ENCODE data around the gene SAP30BP. TPM values are rescaled to one million over a fixed set of nuclear protein-coding genes. Genes with fewer than 3 reads are reported as not detected.

Gene SAP30BP
- total and polyA plus RNA-seq, 2 of the 8 experiments (the other 6 are each of a cell fraction or from before 2014, with no cell fraction given), result 63.3 to 79.9 TPM

DNA sequence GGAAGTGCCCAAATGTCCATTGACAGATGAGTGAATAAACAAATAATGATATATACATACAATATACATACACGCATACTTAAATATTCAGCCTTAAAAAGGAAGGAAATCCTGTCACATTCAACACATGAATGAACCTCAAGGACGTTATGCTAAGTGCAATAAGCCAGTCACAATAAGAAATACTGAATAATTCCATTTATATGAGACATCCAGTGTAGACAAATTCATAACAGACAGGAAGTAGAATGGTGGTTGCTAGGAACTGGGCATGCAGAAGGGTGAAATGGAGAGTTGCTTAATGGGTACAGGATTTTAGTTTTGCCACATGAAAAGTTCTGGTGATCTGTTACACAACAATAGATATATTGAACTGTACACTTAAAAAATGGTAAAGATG is 45.3 kb downstream of the SAP30BP start:
- ChIA-PET CTCF (ENCODE audit: partially characterized antibody) (interaction anchor here (0.6 to 1.3 kb wide), 4 partner anchors 39 to 80 kb away, joined by 3 to 4 read pairs (median 4); partner anchors contain the start of gene SMIM5), POLR2A (ENCODE audit: partially characterized antibody) (interaction anchor here (1.2 to 1.4 kb wide), 2 partner anchors 26 to 67 kb away, joined by 3 to 6 read pairs; a partner anchor contains a TSS)
- H3K4me2 ChIP-seq (ENCODE audit: insufficient read depth in 1 of 2, low read depth in 2 of 2, low read length in 2 of 2), result no peak overlapping the region
- DNase-seq (ENCODE audit: low read depth in 1 of 2, low spot score in 2 of 2) (no peak), FAIRE-seq (no peak)
- H2AFZ ChIP-seq (ENCODE audit: low read length), result no peak overlapping the region
- no peak overlapping the region for H3K4ac ChIP-seq (replicated peaks; ENCODE audit: insufficient read length, low read depth, low read length)
- no peak overlapping the region for H3K23ac ChIP-seq (ENCODE audit: insufficient read length)
- no peak overlapping the region for H3K9ac ChIP-seq (replicated peaks in 1 of 4; ENCODE audit: extremely low read depth in 1 of 4, low read depth in 3 of 4, low read length in 3 of 4)
- WGBS, 2 experiments (ENCODE audit: extremely low coverage in 1 of 2, insufficient coverage in 1 of 2, insufficient read length in 1 of 2, insufficient replicate concordance in 2 of 2, low coverage in 1 of 2, low lambda C conversion rate in 2 of 2, missing lambda C conversion rate in 1 of 2), result 80% methylated on average over 2 of the region's 2 CpGs; no CpG with 5 or more reads in 1 of the 2 experiments
- no peak overlapping the region for H4K5ac ChIP-seq (ENCODE audit: insufficient read length, low read depth, low read length)
- no peak overlapping the region for H2BK12ac ChIP-seq (ENCODE audit: low read depth, low read length)
- no peaks in the 10 kb centered on the region for H3K79me1 ChIP-seq (ENCODE audit: low read depth, low read length)
- H3K14ac ChIP-seq (ENCODE audit: insufficient read length), result no peak overlapping the region
- H3K56ac ChIP-seq (replicated peaks; ENCODE audit: insufficient read length, low read depth, low read length), result no peak overlapping the region
- no peak overlapping the region for H2AK5ac ChIP-seq (ENCODE audit: low read depth, low read length)
- no peak overlapping the region for H2BK20ac ChIP-seq (ENCODE audit: low read length)
- H3K23me2 ChIP-seq (ENCODE audit: low read depth, low read length), result no peaks in the 10 kb centered on the region
- H3K4me1 ChIP-seq (replicated peaks in 1 of 4; ENCODE audit: control insufficient read depth in 3 of 4, insufficient read depth in 4 of 4, low read length in 3 of 4), result no peaks in the 10 kb centered on the region
- H3K9me3 ChIP-seq (ENCODE audit: insufficient read depth in 2 of 2, low read depth in 1 of 2, low read length in 1 of 2), result no peaks in the 10 kb centered on the region
- H3K79me2 ChIP-seq (ENCODE audit: control insufficient read depth in 1 of 2, insufficient read depth in 2 of 2, low read length in 2 of 2), result no peaks in the 10 kb centered on the region
- H3K36me3 ChIP-seq (ENCODE audit: control insufficient read depth in 2 of 4, insufficient read depth in 4 of 4, low read length in 3 of 4), result no peaks in the 10 kb centered on the region
- no peak overlapping the region for H3K27ac ChIP-seq (ENCODE audit: low read depth, low read length)
- H4K20me1 ChIP-seq (replicated peaks in 1 of 2; ENCODE audit: control insufficient read depth in 1 of 2, insufficient read depth in 2 of 2, low read length in 2 of 2), result no peaks in the 10 kb centered on the region
- H2BK120ac ChIP-seq (replicated peaks; ENCODE audit: low read depth, low read length), result no peak overlapping the region
- H2BK5ac ChIP-seq (ENCODE audit: low read depth, low read length), result no peak overlapping the region
- H2BK15ac ChIP-seq (ENCODE audit: low read length), result no peak overlapping the region
- no peak for TF ChIP-seq YY1 (IDR thresholded peaks at IDR 0.05; ENCODE audit: low read depth, low read length)
- no peak for TF ChIP-seq RFX5 (IDR thresholded peaks at IDR 0.05; ENCODE audit: borderline replicate concordance, low read depth, low read length)
- TF ChIP-seq JUN (IDR thresholded peaks at IDR 0.05; ENCODE audit: low read depth, low read length), result no peak
- no peak for TF ChIP-seq HDAC6 (IDR thresholded peaks at IDR 0.05; ENCODE audit: low read depth, low read length)
- no peak for TF ChIP-seq USF2 (IDR thresholded peaks at IDR 0.05; ENCODE audit: low read length)
- TF ChIP-seq FOSL1 (IDR thresholded peaks at IDR 0.05; ENCODE audit: insufficient read depth, low read depth, low read length), result no peak
- TF ChIP-seq SAP30 (IDR thresholded peaks at IDR 0.05; ENCODE audit: insufficient read depth, insufficient replicate concordance, low read length), result no peak
- TF ChIP-seq KDM5A (IDR thresholded peaks at IDR 0.05; ENCODE audit: low read length), result no peak
- no peak for TF ChIP-seq BRCA1 (IDR thresholded peaks at IDR 0.05; ENCODE audit: low read depth, low read length)
- TF ChIP-seq POU5F1 (IDR thresholded peaks at IDR 0.05; ENCODE audit: low read depth, low read length), result no peak
- no peak for TF ChIP-seq E2F6 (IDR thresholded peaks at IDR 0.05)
- no peaks in the 10 kb centered on the region for H3K27me3 ChIP-seq (replicated peaks in 1 of 4; ENCODE audit: control insufficient read depth in 3 of 4, extremely low read depth in 1 of 4, insufficient read depth in 3 of 4, low read length in 3 of 4)
- no peak overlapping the region for H3K18ac ChIP-seq (ENCODE audit: extremely low read depth, low read length)
- no peak overlapping the region for H3K4me3 ChIP-seq (ENCODE audit: extremely low read depth in 1 of 4, insufficient read depth in 2 of 4, low read depth in 3 of 4, low read length in 4 of 4)
- H4K8ac ChIP-seq (ENCODE audit: extremely low read depth, insufficient read depth, low read length), result no peak overlapping the region
- no peak overlapping the region for H4K91ac ChIP-seq (replicated peaks; ENCODE audit: insufficient read length, low read length)

All from H1 (cell line).